Measurements from ENCODE around the gene GRM7. TPM values are rescaled to one million over a fixed set of nuclear protein-coding genes. Genes with fewer than 3 reads are reported as not detected.

Gene GRM7
- total and polyA plus RNA-seq, 2 experiments from 2014 or later: 0.40 TPM; not detected in 1

DNA sequence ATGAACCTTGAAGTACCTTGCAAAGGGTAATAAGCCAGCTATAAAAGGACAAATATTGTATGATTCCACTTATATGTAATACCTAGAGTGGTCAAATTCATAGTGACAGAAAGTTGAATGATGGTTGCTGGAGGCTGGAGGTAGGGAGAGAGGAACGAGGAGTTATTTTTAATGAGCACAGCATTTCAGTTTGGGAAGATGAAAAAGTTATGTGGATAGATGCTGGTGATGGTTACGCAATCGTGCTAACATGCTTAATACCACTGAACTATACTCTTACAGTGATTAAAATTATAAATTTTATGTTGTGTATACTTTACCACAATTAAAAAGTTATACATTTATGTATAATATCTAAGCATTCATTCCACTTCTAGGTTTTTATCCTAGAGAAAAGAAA is 168.6 kb downstream of the GRM7 start:
- no peak overlapping the region for H3K27ac Mint-ChIP-seq
- H3K27me3 Mint-ChIP-seq (ENCODE audit: insufficient read depth, low read depth, poor library complexity): no peaks in the 10 kb centered on the region

More for the DNA sequence above, 168.6 kb downstream of the GRM7 start:
- Histone ChIP-seq H3K79me2 (replicated peaks; ENCODE audit: insufficient read depth) (no peaks in the 10 kb centered on the region), H3K36me3 (ENCODE audit: insufficient read depth) (no peaks in the 10 kb centered on the region), H2AFZ (no peak overlapping the region), H3K4me2 (no peak overlapping the region), H3K27me3 (ENCODE audit: insufficient read depth) (no peaks in the 10 kb centered on the region), H3K4me1 (ENCODE audit: insufficient read depth) (no peaks in the 10 kb centered on the region), H3F3A (replicated peaks; ENCODE audit: low read depth) (no peaks in the 10 kb centered on the region), H3K27ac (ENCODE audit: low read depth) (no peak overlapping the region), H3K4me3 (no peak overlapping the region), H3K9me2 (ENCODE audit: insufficient read depth) (no peaks in the 10 kb centered on the region), H4K20me1 (replicated peaks; ENCODE audit: insufficient read depth) (no peaks in the 10 kb centered on the region)
- TF ChIP-seq EZH2phosphoT487 (IDR thresholded peaks at IDR 0.05; ENCODE audit: unreplicated experiment) (no peak), NANOG (IDR thresholded peaks at IDR 0.05; ENCODE audit: borderline replicate concordance) (no peak), JUNB (IDR thresholded peaks at IDR 0.05; ENCODE audit: unreplicated experiment) (no peak), CREB1 (CRISPR knock-in tag; IDR thresholded peaks at IDR 0.05; ENCODE audit: low read depth) (no peak), ZNF114 (CRISPR knock-in tag; IDR thresholded peaks at IDR 0.05) (no peak), EZH2 (IDR thresholded peaks at IDR 0.05; ENCODE audit: low read depth, unreplicated experiment) (no peak), ZNF331 (CRISPR knock-in tag; IDR thresholded peaks at IDR 0.05; ENCODE audit: low read depth) (no peak), POLR2AphosphoS5 (IDR thresholded peaks at IDR 0.05; ENCODE audit: low read depth) (no peak), STAT1 (IDR thresholded peaks at IDR 0.05; ENCODE audit: unreplicated experiment) (no peak)
- TF ChIP-seq, protein P1, sequence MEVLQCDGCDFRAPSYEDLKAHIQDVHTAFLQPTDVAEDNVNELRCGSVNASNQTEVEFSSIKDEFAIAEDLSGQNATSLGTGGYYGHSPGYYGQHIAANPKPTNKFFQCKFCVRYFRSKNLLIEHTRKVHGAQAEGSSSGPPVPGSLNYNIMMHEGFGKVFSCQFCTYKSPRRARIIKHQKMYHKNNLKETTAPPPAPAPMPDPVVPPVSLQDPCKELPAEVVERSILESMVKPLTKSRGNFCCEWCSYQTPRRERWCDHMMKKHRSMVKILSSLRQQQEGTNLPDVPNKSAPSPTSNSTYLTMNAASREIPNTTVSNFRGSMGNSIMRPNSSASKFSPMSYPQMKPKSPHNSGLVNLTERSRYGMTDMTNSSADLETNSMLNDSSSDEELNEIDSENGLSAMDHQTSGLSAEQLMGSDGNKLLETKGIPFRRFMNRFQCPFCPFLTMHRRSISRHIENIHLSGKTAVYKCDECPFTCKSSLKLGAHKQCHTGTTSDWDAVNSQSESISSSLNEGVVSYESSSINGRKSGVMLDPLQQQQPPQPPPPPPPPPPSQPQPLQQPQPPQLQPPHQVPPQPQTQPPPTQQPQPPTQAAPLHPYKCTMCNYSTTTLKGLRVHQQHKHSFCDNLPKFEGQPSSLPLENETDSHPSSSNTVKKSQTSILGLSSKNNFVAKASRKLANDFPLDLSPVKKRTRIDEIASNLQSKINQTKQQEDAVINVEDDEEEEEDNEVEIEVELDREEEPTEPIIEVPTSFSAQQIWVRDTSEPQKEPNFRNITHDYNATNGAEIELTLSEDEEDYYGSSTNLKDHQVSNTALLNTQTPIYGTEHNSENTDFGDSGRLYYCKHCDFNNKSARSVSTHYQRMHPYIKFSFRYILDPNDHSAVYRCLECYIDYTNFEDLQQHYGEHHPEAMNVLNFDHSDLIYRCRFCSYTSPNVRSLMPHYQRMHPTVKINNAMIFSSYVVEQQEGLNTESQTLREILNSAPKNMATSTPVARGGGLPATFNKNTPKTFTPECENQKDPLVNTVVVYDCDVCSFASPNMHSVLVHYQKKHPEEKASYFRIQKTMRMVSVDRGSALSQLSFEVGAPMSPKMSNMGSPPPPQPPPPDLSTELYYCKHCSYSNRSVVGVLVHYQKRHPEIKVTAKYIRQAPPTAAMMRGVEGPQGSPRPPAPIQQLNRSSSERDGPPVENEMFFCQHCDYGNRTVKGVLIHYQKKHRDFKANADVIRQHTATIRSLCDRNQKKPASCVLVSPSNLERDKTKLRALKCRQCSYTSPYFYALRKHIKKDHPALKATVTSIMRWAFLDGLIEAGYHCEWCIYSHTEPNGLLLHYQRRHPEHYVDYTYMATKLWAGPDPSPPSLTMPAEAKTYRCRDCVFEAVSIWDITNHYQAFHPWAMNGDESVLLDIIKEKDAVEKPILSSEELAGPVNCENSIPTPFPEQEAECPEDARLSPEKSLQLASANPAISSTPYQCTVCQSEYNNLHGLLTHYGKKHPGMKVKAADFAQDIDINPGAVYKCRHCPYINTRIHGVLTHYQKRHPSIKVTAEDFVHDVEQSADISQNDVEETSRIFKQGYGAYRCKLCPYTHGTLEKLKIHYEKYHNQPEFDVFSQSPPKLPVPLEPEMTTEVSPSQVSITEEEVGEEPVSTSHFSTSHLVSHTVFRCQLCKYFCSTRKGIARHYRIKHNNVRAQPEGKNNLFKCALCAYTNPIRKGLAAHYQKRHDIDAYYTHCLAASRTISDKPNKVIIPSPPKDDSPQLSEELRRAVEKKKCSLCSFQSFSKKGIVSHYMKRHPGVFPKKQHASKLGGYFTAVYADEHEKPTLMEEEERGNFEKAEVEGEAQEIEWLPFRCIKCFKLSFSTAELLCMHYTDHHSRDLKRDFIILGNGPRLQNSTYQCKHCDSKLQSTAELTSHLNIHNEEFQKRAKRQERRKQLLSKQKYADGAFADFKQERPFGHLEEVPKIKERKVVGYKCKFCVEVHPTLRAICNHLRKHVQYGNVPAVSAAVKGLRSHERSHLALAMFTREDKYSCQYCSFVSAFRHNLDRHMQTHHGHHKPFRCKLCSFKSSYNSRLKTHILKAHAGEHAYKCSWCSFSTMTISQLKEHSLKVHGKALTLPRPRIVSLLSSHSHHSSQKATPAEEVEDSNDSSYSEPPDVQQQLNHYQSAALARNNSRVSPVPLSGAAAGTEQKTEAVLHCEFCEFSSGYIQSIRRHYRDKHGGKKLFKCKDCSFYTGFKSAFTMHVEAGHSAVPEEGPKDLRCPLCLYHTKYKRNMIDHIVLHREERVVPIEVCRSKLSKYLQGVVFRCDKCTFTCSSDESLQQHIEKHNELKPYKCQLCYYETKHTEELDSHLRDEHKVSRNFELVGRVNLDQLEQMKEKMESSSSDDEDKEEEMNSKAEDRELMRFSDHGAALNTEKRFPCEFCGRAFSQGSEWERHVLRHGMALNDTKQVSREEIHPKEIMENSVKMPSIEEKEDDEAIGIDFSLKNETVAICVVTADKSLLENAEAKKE (CRISPR knock-in tag; IDR thresholded peaks at IDR 0.05): no peak
- TF ChIP-seq, protein P2, sequence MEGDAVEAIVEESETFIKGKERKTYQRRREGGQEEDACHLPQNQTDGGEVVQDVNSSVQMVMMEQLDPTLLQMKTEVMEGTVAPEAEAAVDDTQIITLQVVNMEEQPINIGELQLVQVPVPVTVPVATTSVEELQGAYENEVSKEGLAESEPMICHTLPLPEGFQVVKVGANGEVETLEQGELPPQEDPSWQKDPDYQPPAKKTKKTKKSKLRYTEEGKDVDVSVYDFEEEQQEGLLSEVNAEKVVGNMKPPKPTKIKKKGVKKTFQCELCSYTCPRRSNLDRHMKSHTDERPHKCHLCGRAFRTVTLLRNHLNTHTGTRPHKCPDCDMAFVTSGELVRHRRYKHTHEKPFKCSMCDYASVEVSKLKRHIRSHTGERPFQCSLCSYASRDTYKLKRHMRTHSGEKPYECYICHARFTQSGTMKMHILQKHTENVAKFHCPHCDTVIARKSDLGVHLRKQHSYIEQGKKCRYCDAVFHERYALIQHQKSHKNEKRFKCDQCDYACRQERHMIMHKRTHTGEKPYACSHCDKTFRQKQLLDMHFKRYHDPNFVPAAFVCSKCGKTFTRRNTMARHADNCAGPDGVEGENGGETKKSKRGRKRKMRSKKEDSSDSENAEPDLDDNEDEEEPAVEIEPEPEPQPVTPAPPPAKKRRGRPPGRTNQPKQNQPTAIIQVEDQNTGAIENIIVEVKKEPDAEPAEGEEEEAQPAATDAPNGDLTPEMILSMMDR (conservative IDR thresholded peaks at IDR 0.05; ENCODE audit: low read depth in 2 of 2): no peak
- TF ChIP-seq, protein P3, sequence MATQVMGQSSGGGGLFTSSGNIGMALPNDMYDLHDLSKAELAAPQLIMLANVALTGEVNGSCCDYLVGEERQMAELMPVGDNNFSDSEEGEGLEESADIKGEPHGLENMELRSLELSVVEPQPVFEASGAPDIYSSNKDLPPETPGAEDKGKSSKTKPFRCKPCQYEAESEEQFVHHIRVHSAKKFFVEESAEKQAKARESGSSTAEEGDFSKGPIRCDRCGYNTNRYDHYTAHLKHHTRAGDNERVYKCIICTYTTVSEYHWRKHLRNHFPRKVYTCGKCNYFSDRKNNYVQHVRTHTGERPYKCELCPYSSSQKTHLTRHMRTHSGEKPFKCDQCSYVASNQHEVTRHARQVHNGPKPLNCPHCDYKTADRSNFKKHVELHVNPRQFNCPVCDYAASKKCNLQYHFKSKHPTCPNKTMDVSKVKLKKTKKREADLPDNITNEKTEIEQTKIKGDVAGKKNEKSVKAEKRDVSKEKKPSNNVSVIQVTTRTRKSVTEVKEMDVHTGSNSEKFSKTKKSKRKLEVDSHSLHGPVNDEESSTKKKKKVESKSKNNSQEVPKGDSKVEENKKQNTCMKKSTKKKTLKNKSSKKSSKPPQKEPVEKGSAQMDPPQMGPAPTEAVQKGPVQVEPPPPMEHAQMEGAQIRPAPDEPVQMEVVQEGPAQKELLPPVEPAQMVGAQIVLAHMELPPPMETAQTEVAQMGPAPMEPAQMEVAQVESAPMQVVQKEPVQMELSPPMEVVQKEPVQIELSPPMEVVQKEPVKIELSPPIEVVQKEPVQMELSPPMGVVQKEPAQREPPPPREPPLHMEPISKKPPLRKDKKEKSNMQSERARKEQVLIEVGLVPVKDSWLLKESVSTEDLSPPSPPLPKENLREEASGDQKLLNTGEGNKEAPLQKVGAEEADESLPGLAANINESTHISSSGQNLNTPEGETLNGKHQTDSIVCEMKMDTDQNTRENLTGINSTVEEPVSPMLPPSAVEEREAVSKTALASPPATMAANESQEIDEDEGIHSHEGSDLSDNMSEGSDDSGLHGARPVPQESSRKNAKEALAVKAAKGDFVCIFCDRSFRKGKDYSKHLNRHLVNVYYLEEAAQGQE (IDR thresholded peaks at IDR 0.05; ENCODE audit: unreplicated experiment): no peak
- TF ChIP-seq, protein P4, sequence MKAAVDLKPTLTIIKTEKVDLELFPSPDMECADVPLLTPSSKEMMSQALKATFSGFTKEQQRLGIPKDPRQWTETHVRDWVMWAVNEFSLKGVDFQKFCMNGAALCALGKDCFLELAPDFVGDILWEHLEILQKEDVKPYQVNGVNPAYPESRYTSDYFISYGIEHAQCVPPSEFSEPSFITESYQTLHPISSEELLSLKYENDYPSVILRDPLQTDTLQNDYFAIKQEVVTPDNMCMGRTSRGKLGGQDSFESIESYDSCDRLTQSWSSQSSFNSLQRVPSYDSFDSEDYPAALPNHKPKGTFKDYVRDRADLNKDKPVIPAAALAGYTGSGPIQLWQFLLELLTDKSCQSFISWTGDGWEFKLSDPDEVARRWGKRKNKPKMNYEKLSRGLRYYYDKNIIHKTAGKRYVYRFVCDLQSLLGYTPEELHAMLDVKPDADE (IDR thresholded peaks at IDR 0.05): no peak
- ATAC-seq (no peak), DNase-seq (ENCODE audit: low spot score) (no peak)
- H3K4me3 Mint-ChIP-seq: no peak overlapping the region
- H3K36me3 Mint-ChIP-seq (ENCODE audit: low read depth): peaks cover 5% of the 10 kb centered on the region; the same call in 1 of the 3 replicates
- H3K9me3 Mint-ChIP-seq: peaks cover 79% of the 10 kb centered on the region
- H3K4me1 Mint-ChIP-seq: no peaks in the 10 kb centered on the region
